CD4-positive, alpha-beta T cell treated with Interleukin-6 at 100 ng/mL for 8 hours (primary cell): Measurements from ENCODE around the gene COX19.
"Not testable (repeated sequence)": the region's sequence is repeated elsewhere in the genome, so short reads cannot be mapped to it uniquely, and the experiment has no call there.

Experiments
- DNase-seq: peaks from one replicate; pipeline ENCODE4 v3.0.0-alpha.2; 2020; ENCODE audit warnings: mixed read lengths, low spot score

Gene COX19

DNA sequence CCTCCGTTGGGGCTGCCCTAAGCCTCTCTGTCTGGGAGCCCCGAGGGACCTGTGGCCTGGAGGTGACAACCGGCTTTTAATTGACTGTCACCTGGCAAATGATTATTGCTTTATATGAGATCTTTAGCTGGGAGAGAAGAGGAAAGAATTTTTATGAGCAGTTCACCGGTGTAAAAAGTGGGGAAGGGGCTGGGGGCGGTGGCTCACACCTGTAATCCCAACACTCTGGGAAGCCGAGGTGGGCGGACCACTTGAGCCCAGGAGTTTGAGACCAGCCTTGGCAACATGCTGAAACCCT, 2.6 kb upstream of the COX19 start:
- no peak for DNase-seq

DNA sequence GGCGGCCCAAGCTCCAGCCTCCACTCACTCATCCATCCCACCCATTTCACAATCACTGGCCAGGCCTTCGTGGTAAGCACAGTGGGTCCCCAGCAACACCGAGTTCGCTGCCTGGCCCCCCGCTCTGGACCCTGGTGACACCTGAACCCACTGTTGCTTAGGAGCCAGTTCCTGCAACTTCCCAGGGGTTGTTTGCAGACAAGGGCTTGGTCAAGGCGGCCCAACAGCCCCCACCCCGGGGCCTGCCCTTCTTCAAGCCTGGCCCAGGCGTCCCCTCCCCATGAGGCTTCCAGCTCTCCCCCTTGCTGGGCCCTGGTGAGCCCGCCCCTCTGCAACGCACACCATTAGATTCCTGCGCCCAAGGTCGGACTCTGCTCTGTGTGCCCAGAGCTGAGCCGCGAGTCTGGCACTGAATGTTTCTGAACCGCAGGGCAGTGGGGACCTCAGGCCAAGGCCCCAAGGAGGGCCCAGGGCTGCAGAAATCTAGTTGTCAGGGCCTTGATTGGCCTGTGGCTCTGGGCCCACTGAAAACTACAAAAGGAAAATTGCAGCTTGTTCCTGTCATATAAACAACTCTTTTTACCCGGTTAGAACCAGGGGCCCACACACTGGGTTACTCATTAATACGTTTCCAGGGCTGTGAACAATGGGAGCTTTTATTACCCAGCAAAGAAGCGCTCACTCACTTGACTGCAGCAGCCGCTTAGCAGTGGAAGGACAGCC, 2.1 kb upstream of the COX19 start:
- no peak for DNase-seq

DNA sequence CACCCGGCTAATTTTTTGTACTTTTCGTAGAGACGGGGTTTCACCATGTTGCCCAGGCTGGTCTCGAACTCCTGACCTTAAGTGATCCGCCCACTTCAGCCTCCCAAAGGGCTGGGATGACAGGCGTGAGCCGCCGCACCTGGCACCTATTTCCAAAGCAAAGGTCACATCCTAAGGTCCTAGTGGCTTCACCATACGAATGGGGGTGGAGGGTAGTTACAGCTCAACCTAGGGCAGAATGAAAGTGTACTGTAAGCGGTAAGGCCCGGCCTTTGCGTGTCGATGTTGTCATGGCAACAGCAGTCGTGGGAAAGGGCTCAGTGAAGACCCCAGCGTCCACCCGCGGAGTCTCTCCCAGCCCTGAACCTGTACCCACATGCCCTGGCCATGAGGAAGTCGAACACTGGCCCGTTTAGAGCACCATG, 1.6 kb upstream of the COX19 start:
- DNase-seq = no peak

DNA sequence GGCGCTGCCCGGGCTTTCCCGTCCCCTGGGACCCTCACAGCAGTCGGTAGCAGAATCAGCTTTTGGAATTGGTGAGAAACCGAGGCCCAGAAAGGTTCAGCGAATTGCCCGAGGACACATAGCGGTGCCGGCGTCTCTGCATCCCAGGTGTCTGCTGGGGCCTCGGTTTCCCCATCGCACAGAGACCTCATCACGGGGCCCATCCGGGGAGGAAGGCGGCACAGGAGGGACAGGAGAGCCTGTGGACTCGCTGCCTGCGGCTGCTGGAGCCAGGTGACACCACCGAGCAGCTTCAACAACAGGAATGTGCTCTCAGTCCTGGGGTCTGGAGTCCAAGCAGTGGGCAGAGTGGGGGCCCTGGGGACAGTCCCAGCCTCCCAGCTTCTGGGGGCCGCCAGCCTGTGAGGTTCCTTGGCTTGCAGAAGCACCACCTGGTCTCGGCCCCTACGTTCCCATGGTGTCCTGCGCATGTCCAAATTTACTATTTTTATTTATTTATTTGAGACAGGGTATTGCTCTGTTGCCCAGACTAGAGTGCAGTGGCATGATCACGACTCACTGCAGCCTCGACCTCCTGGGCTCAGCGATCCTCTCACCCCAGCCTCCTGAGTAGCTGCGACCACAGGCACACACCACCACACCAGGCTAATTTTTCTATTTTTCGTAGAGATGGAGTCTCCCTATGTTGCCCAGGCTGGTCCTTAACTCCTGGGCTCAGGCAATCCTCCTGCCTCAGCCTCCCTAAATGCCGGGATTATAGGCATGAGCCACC, 539 bp upstream of the COX19 start:
- no peak for DNase-seq

DNA sequence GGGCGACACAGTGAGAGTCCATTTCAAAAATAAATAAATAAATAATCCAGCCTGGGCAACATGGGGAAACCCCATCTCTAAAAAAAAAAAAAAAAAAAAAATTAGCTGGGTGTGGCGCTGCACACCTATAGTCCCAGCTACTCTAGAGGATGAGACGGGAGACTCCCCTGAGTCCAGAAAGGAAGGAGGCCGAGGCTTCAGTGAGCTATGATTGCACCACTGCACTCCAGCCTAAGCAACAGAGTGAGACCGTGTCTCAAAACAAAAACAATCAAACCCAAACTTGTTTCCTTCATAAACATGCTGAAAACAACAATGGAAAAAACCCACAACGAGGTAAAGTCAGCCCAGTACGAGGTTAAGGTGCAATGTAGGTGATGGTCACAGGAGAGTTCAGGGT, 1.2 kb downstream of the COX19 start:
- DNase-seq = no peak

DNA sequence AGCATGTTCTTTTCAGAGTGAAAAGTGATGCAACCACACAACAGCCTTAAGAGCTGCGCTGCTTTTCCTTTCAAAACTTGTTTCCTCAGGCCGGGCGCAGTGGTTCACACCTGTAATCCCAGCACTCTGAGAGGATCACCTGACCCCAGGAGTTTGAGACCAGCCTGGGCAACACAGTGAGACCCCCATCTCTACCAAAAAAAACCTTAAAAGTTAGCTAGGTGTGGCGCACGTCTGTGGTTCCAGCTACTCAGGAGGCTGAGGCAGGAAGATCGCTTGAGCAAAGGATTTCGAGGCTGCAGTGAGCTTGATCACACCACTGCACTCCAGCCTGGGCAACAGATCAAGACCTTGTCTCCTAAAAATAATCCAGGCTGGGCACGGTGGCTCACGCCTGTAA, 2.0 kb downstream of the COX19 start:
- DNase-seq = no peak

DNA sequence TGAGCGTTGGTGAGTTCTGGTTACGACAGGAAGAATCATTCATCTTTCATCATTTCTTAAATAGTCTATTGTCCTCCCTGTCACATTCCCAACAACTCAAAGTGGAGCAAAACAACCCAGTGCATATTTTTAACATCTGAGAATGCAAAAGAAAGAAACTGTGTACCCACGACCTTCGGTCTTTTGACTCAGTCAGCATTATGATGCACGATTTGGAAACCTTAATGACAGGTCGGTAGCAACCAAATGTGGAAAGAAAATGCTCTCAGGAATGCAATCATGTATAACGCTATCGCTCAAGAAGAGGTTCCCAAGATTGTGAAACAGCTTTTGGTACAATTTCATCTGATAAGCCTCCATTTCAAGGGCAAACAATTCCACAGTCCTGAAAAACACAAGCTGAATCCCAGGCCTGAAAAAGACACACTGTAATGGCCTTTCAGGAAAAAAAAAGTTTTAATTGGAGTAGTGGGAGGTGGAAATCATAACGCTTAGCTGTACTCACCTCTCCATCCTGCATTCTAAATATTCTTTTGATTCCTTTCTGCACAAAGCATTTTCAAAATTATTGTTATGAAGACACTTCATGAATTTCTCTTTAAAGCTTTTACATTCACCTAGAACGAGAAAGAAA, 2.6 kb downstream of the COX19 start:
- no peak for DNase-seq

DNA sequence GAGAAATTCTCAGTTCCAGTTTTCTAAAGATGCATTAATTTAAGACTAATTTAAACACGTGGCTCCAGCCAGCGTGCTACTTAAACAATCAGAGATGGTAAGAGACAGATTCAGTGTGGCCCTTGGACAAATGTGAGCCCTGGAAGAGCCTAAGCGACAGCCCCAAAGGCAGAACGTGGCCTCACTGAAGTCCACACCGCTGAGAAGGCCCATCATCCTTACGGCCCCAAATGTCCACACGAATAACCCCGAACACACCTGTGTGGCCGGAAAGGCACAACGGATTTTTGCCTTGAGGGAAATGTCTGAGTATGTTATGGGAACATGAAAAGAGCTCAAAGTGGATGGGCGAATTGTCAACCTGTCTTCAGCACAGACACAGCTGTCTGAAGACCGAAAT, 3.2 kb downstream of the COX19 start:
- DNase-seq = no peak

DNA sequence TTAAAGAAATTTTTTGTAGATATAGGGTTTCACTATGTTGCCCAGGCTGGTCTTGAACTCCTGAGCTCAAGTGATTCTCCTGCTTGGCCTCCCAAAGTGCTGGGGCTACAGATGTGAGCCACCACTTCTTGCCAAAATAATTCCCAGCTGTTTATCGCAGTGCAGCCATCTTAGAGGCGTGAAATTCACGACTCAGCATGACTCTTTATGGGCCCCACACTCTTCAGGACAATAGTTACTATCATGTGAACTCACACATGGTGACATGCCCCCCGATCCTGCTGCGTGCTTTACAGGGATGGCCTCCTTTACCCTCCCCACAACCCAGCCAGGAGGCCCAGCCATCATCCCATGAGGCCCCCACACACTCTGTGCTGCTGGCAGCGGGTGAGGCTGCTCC, 4.6 kb downstream of the COX19 start:
- no peak for DNase-seq

DNA sequence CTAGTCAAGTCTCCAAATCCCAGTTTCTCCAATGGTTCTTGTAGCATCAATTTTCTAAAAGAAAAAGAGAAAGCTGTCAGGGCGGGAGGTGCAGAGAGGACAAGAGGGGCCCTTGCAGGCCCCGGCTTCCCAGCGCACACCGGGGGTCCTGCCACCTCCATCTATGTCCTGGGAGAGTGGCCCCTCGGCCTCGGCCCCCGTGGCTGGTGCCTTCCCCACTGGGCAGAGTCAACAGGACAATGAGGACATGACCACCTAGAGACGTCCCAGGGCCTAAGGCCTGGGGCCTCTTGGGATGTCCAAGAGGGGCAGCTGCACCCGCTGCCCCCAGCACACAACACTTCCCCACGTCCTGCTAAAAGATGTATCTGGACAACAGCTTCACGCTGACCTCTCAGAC, 5.9 kb downstream of the COX19 start:
- DNase-seq = no peak

DNA sequence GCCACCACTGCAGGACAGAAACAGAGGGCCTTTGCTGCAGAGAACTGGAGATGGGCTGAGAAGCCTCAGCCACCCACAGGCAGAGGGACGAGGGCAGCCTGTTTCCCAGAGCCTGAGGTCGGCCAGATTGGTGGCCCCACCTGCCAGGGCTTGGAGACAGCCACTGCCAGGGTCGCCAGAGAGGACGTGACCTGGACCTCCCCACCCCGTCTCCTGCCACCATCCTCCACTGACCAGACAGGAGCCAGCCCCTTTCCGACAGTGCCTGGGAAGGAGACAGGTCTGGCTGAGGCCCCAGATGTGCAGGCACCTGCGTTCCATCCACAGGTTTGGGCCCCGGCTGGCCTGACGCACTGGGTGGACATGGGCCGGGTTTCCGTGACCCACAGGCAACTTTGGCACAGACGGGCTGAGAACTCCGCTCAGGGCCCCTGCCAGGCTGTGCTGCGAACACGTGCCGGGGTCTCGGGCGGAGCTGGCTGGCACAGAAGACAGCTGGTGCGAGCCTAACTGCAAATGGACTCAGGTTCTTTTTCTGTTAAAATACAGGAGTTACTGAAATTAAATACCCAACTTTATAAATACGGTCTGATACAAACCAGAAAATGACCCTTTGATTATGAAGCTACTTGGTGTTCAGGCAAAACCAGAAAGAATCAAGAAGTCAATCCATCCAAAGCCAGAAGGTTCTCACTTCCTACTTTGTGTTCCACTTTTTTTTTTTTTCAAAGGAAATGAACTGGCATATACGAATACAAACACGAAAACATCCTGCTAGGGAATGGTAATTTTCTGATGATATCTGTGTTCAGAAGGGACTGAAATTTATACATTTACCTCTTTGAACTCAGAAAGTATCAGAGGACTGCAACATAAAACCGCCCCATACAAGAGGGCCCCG, 6.9 kb downstream of the COX19 start:
- DNase-seq = no peak

DNA sequence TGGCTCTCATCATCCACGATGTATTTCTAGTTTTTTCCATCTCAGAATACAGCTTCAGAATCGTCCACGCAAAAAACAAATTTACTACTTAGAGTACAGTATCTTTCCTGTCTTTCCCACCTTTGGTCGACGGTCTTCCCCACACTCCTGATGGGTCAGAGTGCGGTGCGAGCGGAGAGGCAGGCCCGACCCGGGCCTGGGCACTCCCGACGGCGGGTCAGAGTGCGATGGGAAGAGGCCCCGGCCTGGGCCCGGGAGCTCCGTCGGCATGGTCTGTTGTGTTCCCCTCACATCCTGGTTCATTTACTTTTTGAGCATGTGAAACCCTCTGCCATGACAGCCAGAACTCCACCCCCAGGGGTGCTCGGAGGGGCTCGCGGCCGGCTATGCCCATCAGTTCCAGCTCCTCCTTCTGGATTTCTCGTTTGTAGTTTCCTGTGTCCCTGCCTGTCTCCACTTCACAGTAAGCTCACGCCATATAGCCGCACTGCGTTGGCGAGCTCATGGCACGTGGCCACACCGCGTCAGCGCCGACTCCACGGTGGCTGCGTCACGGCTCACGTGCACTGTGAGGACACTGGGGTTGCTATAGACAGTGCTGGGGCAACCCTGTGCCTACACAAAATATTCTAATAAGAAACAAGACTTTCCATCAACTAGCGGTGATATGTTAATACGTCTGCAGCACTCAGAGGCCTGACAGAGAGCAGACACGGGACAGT, 7.8 kb downstream of the COX19 start:
- no peak for DNase-seq

DNA sequence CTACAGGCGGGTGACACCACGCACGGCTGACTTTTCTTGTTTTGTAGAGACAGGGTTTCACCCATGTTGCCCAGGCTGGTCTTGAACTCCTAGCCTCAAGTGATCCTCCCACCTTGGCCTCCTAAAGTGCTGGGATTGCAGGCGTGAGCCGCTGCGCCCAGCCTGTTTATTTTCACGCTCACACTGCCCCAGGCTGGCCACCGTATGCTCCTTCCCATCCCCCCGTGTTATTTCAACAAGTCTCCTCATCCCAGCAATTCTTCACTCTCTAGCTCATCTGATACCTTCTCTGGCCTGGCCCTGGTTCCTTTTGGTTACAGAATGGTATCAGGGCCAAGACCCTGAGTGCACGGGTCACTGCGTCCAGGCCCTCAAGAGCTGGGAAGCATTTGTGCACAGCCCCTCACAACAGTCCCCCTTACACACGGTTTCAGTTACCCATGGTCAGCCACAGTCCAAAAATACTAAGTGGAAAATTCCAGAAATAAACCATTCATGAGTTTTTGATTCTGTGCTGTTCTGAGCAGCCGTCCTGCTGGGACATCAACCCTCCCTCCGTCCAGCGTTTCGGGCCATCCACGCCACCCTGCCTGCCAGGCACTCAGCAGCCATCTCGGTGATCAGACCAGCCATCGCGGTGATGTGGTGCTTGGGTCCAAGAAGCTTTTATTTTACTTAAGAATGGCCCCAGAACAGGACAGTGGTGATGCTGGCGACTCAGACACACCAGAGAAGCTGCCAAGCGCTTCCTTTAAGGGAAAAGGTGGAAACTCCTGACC, 8.9 kb downstream of the COX19 start:
- DNase-seq = no peak

DNA sequence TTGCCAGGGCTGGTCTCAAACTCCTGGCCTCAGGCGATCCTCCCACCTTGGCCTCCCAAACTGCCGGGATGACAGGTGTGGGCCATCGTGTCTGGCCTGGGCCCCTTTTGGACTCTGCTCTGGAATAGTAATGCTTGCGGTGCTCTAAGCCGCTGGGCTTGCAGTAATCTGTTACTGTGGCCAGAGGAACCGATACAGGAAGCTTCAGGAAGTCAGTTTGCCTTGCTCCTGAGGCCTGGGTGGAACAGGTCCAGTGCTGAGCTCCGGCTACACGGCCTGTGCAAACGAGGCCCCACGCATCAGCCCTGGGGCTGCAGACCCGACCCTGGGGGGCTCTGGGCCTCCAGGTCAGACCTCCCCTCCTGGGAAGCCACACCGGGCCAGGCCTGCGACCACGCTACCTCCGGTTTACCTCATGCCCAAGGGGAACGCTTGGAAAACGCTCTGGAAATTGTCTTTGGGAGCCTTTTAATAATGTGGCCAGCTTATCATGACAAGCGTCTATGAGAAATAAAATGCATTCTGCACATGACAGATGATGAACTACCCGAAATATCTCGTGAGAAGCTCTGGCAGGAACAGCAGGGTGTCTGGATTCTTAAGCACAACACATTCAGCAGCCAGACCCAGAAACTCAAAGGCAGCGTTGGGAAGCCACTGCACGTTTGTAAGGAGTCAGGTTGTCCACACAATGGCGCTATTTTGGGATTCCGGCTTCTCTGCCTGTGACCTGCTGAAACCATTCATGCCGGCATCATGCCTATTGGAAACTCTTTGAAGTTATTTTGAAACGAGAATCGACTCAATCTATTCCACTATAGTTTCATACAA, 10.7 kb downstream of the COX19 start:
- DNase-seq = no peak

DNA sequence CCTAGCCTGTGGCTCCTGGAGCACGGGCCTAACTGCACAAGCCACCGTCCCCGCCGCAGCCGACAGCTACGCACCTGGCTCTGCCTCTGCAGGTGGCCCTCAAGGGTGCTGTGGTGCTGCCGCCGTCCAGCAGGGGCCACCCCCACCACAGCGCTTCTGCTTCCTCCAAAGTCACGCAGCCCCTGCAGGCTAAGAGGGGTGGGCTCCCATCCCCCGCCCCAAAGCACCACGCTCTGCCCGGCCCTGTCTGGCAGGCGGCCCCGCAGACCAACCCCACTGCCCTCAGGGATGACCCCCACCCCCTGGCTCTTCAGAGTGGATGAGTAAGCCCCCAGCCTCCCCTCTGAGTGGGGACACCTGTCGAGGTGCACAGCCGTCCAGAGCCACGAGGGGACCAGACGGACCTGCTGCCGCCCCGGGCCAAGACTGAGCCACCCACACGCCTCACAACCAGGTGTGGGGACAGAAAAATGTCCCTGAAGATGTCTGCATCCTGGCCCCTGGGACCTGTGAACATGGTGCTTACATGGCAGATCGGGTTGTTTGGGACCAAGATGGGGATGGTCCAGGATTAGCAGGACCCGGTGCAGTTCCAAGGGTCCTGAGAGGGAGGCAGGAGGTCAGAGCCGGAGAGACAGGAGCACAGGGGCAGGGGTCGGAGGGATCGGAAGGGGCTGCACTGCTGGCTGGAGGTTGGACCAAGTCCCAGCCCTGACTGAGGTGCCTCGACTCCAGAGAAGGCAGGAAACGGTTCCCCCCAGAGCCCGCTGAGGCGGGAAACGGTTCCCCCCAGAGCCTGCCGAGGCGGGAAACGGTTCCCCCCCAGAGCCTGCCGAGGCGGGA, 11.9 kb downstream of the COX19 start:
- no peak for DNase-seq

DNA sequence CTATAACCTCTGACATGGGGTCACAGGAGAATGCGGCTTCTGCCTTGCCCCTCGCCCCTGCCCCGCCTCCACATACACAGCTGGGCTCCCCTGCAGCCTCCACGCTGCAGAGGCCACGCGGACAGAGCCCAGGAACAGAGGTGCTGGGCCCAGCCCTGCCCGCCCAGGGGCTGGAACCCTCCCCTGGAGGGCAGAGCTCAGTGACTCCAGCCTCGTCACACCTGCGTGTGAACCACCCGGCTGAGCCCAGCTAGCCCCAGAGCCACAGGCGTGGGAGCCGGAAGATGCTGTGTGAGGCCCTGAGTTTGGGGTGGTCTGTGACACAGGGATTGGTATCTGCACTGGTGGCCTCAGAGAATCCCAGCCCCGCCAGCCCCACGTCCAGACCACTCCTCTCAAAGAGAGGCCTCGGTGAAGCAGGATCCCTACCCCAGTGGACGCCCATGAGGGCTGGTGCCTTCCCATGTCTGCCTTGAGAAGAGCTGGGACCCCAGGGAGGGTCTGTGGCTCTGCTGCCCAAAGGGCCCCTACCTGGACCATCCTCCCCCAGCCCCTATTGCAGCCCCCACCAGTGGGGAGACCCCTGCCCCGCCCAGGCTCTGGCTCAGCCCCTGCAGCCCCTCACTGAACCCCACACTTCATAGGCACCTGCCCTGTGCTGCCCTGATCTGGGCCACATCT, 12.8 kb downstream of the COX19 start:
- no peak for DNase-seq

DNA sequence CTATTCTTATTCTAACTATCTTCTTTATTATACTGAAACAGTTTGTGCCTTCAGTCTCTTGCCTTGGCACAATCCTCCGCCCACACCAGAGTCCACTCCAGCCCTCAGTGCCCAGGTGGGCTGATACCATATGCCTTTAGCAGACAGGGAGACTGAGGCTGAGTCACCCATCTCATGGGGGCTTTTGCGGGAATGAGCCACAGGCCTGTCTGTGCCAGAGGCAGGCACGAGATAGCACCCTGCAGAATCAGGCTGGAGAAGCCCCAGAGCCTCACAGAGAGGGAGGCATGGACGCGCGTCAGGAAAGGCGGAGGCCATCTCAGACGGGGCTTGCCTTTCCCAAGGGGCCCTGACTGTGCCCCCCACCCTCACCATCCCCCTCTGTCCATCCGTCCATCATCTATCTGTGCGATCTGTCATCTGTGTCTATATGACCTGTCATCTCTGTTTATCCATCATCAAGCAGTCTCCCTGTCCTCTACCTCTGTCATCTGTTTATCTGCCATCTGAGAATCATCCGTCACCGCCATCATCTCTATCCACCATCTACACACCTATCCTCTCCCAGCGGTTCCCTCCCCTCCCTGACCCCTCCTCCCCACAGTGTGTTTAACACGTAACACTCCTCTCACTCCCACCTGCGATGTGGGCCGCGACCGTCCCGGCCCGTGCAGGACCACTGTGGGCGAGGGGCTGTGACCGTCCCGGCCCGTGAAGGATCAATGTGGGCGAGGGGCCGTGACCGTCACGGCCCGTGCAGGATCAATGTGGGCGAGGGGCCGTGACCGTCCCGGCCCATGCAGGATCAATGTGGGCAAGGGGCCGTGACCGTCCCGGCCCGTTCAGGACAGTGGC, 13.6 kb downstream of the COX19 start:
- no peak for DNase-seq

DNA sequence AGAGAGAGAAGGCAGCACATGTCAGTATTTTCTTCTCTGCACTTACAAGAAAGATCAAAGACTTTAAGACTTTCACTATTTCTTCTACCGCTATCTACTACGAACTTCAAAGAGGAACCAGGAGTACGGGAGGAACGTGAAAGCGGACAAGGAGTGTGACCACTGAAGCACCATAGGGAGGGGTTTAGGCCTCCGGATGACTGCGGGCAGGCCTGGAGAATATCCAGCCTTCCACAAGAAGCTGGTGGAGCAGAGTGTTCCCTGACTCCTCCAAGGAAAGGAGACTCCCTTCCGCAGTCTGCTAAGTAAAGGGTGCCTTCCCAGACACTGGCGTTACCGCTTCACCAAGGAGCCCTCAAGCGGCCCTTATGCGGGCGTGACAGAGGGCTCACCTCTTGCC, 14.4 kb downstream of the COX19 start:
- not testable (repeated sequence) for DNase-seq
